ENCODE measurements around the gene KLHDC7B.

The KLHDC7B gene

DNA sequence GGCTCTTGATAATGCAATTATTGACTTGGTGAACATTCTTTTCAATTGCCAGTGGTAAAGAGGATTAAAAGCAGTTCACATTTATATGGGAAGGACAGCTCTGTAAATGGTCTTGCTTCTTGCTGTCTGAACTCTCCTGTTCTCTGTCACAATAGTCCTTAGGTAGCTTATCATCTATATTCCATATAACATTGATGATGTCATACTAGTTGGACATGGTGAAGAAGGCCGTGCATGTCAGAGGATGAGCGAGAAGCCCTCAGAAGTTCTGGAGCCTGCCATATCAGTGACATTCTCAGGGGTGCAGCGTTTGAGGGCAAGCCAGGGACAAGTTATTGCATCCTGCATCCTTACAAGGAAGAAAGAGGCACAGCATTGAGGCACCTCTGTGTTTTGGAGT, 39.5 kb downstream of the KLHDC7B start:
- no peak for DNase-seq (ENCODE audit: low read depth in 2 of 2, low spot score in 1 of 2)

DNA sequence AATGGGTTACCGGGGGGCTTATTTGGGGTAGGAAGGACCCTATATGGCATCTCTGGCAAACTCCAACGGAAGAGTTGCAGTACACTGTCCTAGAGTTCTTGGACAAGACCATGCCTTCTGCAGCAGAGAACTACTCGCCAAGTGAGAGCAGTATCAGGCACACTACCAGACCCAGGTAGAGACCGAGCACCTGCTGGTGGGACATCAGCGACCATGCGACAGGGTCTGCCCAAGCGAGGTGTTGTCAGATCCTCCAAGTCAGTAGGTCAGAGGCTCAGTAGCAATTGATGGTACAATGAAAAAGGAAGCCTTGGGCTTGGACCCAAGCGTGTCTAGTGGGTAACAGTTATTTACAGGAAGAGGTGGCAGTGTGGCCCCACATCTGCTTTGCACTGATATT, 40.1 kb downstream of the KLHDC7B start:
- no peak for DNase-seq (ENCODE audit: low read depth in 2 of 2, low spot score in 1 of 2)

GRCh38 chr22:50586416-50586815, 40.7 kb downstream of the KLHDC7B start:
- no peak for DNase-seq (ENCODE audit: low read depth in 2 of 2, low spot score in 1 of 2)

DNA sequence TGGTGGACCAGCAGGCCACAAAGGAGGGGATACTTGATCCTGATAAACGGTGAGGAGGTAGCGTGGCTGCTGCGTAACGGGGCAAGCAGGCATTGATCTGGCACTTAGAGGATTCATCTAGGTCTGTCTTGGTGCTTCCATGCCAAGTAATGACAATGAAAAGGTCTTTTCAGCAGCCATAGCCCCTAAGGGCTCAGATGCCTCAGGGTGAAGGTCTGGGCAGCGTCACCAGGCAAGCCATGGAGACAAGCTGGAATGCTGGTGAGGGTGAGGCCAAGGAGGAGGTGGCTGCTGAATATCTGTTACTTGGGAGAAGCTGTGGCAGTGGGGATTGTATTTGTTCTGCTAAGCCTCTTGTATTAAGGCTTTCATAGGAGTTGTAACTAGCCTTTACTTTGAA, 41.7 kb downstream of the KLHDC7B start:
- no peak for DNase-seq (ENCODE audit: low read depth in 2 of 2, low spot score in 1 of 2)

DNA sequence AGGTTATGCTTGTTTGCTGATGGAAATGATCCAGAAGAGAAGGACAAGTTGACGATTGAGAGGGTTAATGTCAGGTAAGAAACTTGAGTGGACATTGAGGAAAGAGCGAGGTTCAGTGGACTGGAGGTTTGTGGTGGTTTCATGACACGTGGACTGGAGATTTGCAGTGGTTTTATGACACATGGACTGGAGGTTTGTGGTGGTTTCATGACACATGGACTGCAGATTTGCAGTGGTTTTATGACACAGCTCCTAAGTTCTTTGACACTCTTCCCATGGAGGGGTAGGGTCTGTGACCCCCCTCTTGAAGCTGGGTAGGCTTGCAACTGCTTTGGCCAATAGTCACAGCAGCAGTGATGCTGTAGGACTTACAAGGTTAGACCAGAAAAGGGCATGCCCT, 49.5 kb downstream of the KLHDC7B start:
- no peak for DNase-seq (ENCODE audit: low read depth in 2 of 2, low spot score in 1 of 2)

DNA sequence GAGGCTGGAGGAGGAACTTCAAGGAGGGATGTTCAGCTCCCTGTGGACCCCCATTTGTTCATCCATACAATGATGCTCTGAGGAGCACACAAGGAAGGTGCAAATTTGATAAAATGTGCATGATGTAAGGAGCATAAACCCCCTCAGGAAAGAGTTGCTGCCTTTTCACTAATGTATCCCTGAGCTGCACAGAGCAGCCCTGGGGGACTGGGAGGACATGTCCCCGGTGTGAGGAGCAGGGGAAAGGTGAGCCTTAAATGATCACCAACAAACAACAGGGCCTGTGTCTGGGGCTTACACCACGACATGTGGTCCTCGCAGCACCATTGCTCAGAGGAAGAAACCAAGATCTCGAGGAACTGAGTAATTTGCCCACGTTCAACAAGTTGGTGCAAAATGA, 51.4 kb downstream of the KLHDC7B start:
- no peak for DNase-seq (ENCODE audit: low read depth in 2 of 2, low spot score in 1 of 2)

- no peak for DNase-seq (ENCODE audit: low read depth in 2 of 2, low spot score in 1 of 2)
Measured at GRCh38 chr22:50599816-50600455, 54.2 kb downstream of the KLHDC7B start.

DNA sequence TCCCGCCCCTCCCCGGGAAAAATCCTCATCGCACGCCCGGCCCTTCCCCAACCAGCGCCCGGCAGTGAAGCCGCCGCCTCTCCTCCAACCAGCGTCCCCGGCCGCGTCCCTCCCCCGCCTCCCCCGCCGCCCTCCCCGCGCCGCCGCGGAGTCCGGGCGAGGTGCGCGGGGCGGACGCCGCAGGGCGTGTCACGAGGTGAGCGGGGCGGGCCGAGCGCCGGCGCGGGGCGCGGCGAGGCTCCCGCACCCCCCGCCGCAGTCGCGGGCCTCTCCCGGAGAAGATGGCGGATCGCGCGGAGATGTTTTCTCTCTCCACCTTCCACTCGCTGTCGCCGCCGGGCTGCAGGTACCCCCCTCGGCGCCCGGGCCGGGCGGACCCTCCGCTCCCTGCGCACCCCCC, 54.8 kb downstream of the KLHDC7B start, which contains the start of gene MAPK8IP2:
Gene MAPK8IP2, plus strand, starts transcription at position 256 of the 400 bp plus-strand sequence. Its CDS starts 26 bp downstream, at position 282.
- DNase-seq (ENCODE audit: low read depth in 2 of 2, low spot score in 1 of 2): no peak
